Endothelial cell of umbilical vein (primary cell): ENCODE data around the gene KISS1R. TPM values are rescaled to one million over a fixed set of nuclear protein-coding genes. Genes with fewer than 3 reads are reported as not detected.

Experiments
- BruUV-seq: library from RNA; stranded (reverse); fragments of 400-500 nt; replicated peaks from 2 replicates; lab custom pipeline; 2021; lab: Mats Ljungman, UMichigan
- CTCF ChIA-PET: fragments of 300-600, 350-600 bp; sonication (Branson Sonifier 250); formaldehyde crosslinking; loops from one replicate; lab custom pipeline; 2021; ENCODE audit warnings: antibody characterized with exemption, inconsistent platforms; lab: Charles Lee
- POLR2A ChIA-PET: fragments of 300-600, 350-600 bp; sonication (Branson Sonifier 250); formaldehyde crosslinking; loops from one replicate; lab custom pipeline; 2021; ENCODE audit warnings: antibody characterized with exemption, inconsistent platforms; lab: Charles Lee
- DNase-seq: peaks from one replicate; pipeline ENCODE4 v3.0.0-alpha.2; 2011; ENCODE audit warnings: low read depth, low spot score
- FAIRE-seq: peaks from 2 replicates; lab custom pipeline; 2011; peaks lifted over from hg19 to GRCh38; lab: Jason Lieb, UNC
- H2AFZ ChIP-seq: 2 replicates; pipeline ENCODE4 v1.6.0; 2012; ENCODE audit warnings: low read depth, low read length, control low read depth, inconsistent platforms
- H3K27ac ChIP-seq: 2 replicates; pipeline ENCODE4 v1.5.1; 2011; ENCODE audit warnings: low read depth, mild to moderate bottlenecking, control low read depth, low read length, moderate library complexity; ENCODE audit not compliant: insufficient read depth
- H3K27me3 ChIP-seq, 2 experiments: 2 replicates each; pipeline versions ENCODE4 v1.6.0 to v1.6.1; 2011; ENCODE audit warnings: low read length in 2 of 2, mixed read lengths in 1 of 2; ENCODE audit not compliant: control insufficient read depth in 2 of 2, insufficient read depth in 2 of 2
- H3K36me3 ChIP-seq, 2 experiments: 2 replicates in 1 of 2; 3 replicates in 1 of 2; pipeline ENCODE4 v1.5.1; 2011; ENCODE audit warnings: low read length in 2 of 2, mild to moderate bottlenecking in 1 of 2, moderate library complexity in 1 of 2; ENCODE audit not compliant: control insufficient read depth in 2 of 2, insufficient read depth in 2 of 2; ENCODE audit errors: extremely low read depth in 1 of 2
- H3K4me1 ChIP-seq: 3 replicates; pipeline ENCODE4 v1.5.1; 2011; ENCODE audit warnings: mild to moderate bottlenecking, low read length; ENCODE audit not compliant: control insufficient read depth, insufficient read depth; ENCODE audit errors: extremely low read depth
- H3K4me2 ChIP-seq: 2 replicates; pipeline ENCODE4 v1.6.1; 2011; ENCODE audit warnings: low read length, control low read depth, mixed read lengths; ENCODE audit not compliant: insufficient read depth
- H3K4me3 ChIP-seq, 3 experiments: fragments of 200-600 bp in 1 of 3; sonication (generic), shearing (Covaris generic) in 1 of 3; replicated peaks in 1 of 3; 2 replicates each; pipeline ENCODE4 v1.5.1; 2011 to 2016; ENCODE audit warnings: control low read depth in 3 of 3, low read length in 3 of 3, mild to moderate bottlenecking in 2 of 3, inconsistent platforms in 1 of 3, low read depth in 1 of 3, moderate library complexity in 1 of 3; ENCODE audit not compliant: insufficient read depth in 1 of 3
- H3K79me2 ChIP-seq: 2 replicates; pipeline ENCODE4 v1.6.0; 2012; ENCODE audit warnings: low read length, inconsistent platforms; ENCODE audit not compliant: control insufficient read depth, insufficient read depth
- H3K9ac ChIP-seq: replicated peaks from 2 replicates; pipeline ENCODE3; 2011; ENCODE audit warnings: low read length, control low read depth; ENCODE audit not compliant: insufficient read depth; ENCODE audit errors: extremely low read depth
- H3K9me1 ChIP-seq: replicated peaks from 3 replicates; pipeline ENCODE4 v1.6.0; 2011; ENCODE audit warnings: mild to moderate bottlenecking, low read length; ENCODE audit not compliant: control insufficient read depth, insufficient read depth; ENCODE audit errors: extremely low read depth
- H3K9me3 ChIP-seq: replicated peaks from 2 replicates; pipeline ENCODE4 v1.5.1; 2012; ENCODE audit warnings: low read length, inconsistent platforms; ENCODE audit not compliant: control insufficient read depth, insufficient read depth
- H4K20me1 ChIP-seq: replicated peaks from 2 replicates; pipeline ENCODE3; 2011; ENCODE audit warnings: mild to moderate bottlenecking, low read length; ENCODE audit not compliant: control insufficient read depth, insufficient read depth; ENCODE audit errors: extremely low read depth
- CTCF ChIP-seq, 2 donors: IDR thresholded peaks; 1 replicate in 1 of 2; 2 replicates in 1 of 2; pipeline ENCODE4 v1.5.1; 2011; ENCODE audit warnings: low read length in 2 of 2, mild to moderate bottlenecking in 2 of 2, moderate library complexity in 2 of 2, control low read depth in 1 of 2, inconsistent platforms in 1 of 2, low read depth in 1 of 2; ENCODE audit not compliant: insufficient read depth in 1 of 2; ENCODE audit errors: extremely low read depth in 1 of 2
- EZH2 ChIP-seq: IDR thresholded peaks from 2 replicates; pipeline ENCODE4 v1.6.1; 2012; ENCODE audit warnings: borderline replicate concordance, low read depth, mild to moderate bottlenecking, moderate library complexity, low read length, inconsistent platforms; ENCODE audit not compliant: severe bottlenecking
- FOS ChIP-seq: IDR thresholded peaks from 2 replicates; pipeline ENCODE4 v1.6.1; 2011; ENCODE audit warnings: mild to moderate bottlenecking, low read length, moderate library complexity, borderline replicate concordance; ENCODE audit not compliant: insufficient read depth
- GATA2 ChIP-seq: IDR thresholded peaks from 2 replicates; pipeline ENCODE4 v1.7.0; 2011; ENCODE audit warnings: low read depth, mild to moderate bottlenecking, moderate library complexity, mixed read lengths, low read length; ENCODE audit not compliant: insufficient read length, insufficient read depth
- JUN ChIP-seq: IDR thresholded peaks from 2 replicates; pipeline ENCODE4 v1.6.1; 2011; ENCODE audit warnings: borderline replicate concordance, low read depth; ENCODE audit not compliant: insufficient read length, insufficient read depth
- MAX ChIP-seq: IDR thresholded peaks from 2 replicates; pipeline ENCODE4 v1.6.1; 2011; ENCODE audit not compliant: insufficient read depth, insufficient read length
- MYC ChIP-seq: IDR thresholded peaks from one replicate; pipeline ENCODE4 v1.6.1; 2011; ENCODE audit warnings: mild to moderate bottlenecking, low read depth, low read length
- POLR2A ChIP-seq: IDR thresholded peaks from 2 replicates; pipeline ENCODE4 v1.6.1; 2012; ENCODE audit warnings: low read depth, mild to moderate bottlenecking, control low read depth, low read length
- POLR2AphosphoS5 ChIP-seq: IDR thresholded peaks from 2 replicates; pipeline ENCODE4 v1.6.1; 2012; ENCODE audit warnings: low read depth, mild to moderate bottlenecking, control low read depth, low read length, moderate library complexity; ENCODE audit not compliant: insufficient read depth
- dilution Hi-C: fragments of 300-500 bp; cut with MboI; formaldehyde crosslinking; loops from one replicate; pipeline ENCODE4 v1.15.0; 2019; ENCODE audit warnings: low sequenced_read_pairs; ENCODE audit not compliant: extremely low pct_ligation_motif_present
- intact Hi-C: fragments of 100-400 bp; cut with micrococcal nuclease; formaldehyde crosslinking; loops from one replicate; pipeline ENCODE4 v1.10.0; 2022
- polyA plus RNA-seq, 4 experiments: library from polyadenylated mRNA; depleted of rRNA in 3 of 4; stranded (reverse) in 3 of 4; unstranded in 1 of 4; fragments of >200 nt; gene quantifications; 2 replicates each; pipeline versions ENCODE4 v1.2.1 to v1.2.3, GENCODE V29; 2011 to 2012; ENCODE audit warnings: missing spikeins in 1 of 4
- total RNA-seq: library from RNA; stranded (reverse); gene quantifications from 2 replicates; pipeline ENCODE4 v1.2.3, GENCODE V29; 2021

KISS1R gene
- total and polyA plus RNA-seq, 2 donors (not counting 3 experiments of a cell fraction or from before 2014, with no cell fraction given), result not detected

- Histone ChIP-seq H3K4me3 (no peak overlapping the region), H3K4me1 (no peaks in the 10 kb centered on the region), H3K27ac (no peak overlapping the region), H3K9me1 (no peaks in the 10 kb centered on the region), H3K79me2 (no peaks in the 10 kb centered on the region), H3K4me2 (no peak overlapping the region), H3K36me3 (peaks cover 0 to 22% of the 10 kb centered on the region in 2 experiments), H4K20me1 (no peaks in the 10 kb centered on the region), H2AFZ (no peak overlapping the region), H3K27me3 (no peaks in the 10 kb centered on the region), H3K9ac (no peak overlapping the region), H3K9me3 (no peaks in the 10 kb centered on the region)
- intact Hi-C loops, result no loop called here
- dilution Hi-C loops, result no loop called here
- TF ChIP-seq MYC, result no peak
- no peak for TF ChIP-seq CTCF (IDR thresholded peaks at IDR 0.05; ENCODE audit: extremely low read depth in 1 of 2, insufficient read depth in 1 of 2, low read depth in 1 of 2, low read length in 2 of 2)
- TF ChIP-seq POLR2A, result no peak
- no peak for TF ChIP-seq GATA2
- TF ChIP-seq POLR2AphosphoS5, result no peak
- TF ChIP-seq MAX, result no peak
- no peak for TF ChIP-seq FOS
- no peak for TF ChIP-seq JUN
- no peak for TF ChIP-seq EZH2
- ChIA-PET CTCF (no interaction called here), POLR2A (no interaction called here)
- BruUV-seq, result no TSS peak
- DNase-seq (no peak), FAIRE-seq (no peak)
These were observed 41.0 kb upstream of the KISS1R start for GRCh38 chr19:876089-876488.
